HepG2 (cell line): ENCODE data around the gene RABEP1. TPM values are rescaled to one million over a fixed set of nuclear protein-coding genes. Genes with fewer than 3 reads are reported as not detected.
A peak's percentile ranks its signal among the peaks of the same experiment; 100 is the strongest.

Experiments used
- BORCS8-MEF2B ChIP-seq: sonication (generic); formaldehyde crosslinking; IDR thresholded peaks from 2 replicates; pipeline ENCODE4 v1.8.0; 2022; ENCODE audit warnings: mild to moderate bottlenecking, missing genetic modification reagents
- CBX2 ChIP-seq, 2 experiments: fragments of 200-600 bp in 1 of 2; sonication (generic); formaldehyde crosslinking in 1 of 2; IDR thresholded peaks; 2 replicates each; pipeline versions ENCODE4 v1.7.0 to v1.8.1; 2018 to 2022; ENCODE audit warnings: low read depth in 2 of 2, low read length in 1 of 2, mild to moderate bottlenecking in 1 of 2, missing genetic modification reagents in 1 of 2
- CCAR2 ChIP-seq: fragments of 200-400 bp; formaldehyde crosslinking; optimal IDR thresholded peaks from 2 replicates; pipeline ENCODE3; 2018; ENCODE audit warnings: low read depth, mild to moderate bottlenecking, low read length, moderate library complexity
- DBP ChIP-seq: sonication (generic); formaldehyde crosslinking; IDR thresholded peaks from 2 replicates; pipeline ENCODE4 v1.4.0; 2020; ENCODE audit warnings: missing genetic modification reagents; ENCODE audit errors: not compliant biosample characterization
- ERF ChIP-seq: IDR thresholded peaks from 2 replicates; pipeline ENCODE4 v1.6.1; 2018; ENCODE audit warnings: missing biosample characterization, missing genetic modification reagents
- KDM6A ChIP-seq: IDR thresholded peaks from 2 replicates; pipeline ENCODE4 v1.6.1; 2016; ENCODE audit warnings: low read depth
- MATR3 ChIP-seq: sonication (generic); formaldehyde crosslinking; IDR thresholded peaks from 2 replicates; pipeline ENCODE4 v1.4.0; 2020; ENCODE audit warnings: missing genetic modification reagents
- MAX ChIP-seq: IDR thresholded peaks from 2 replicates; pipeline ENCODE4 v1.6.1; 2012; ENCODE audit warnings: inconsistent platforms
- MEIS1 ChIP-seq: sonication (generic); formaldehyde crosslinking; IDR thresholded peaks from 2 replicates; pipeline ENCODE4 v1.9.0; 2021; ENCODE audit warnings: mild to moderate bottlenecking, missing genetic modification reagents, moderate library complexity, borderline replicate concordance
- MTF2 ChIP-seq: sonication (generic); formaldehyde crosslinking; IDR thresholded peaks from 2 replicates; pipeline ENCODE4 v1.5.0; 2020; ENCODE audit warnings: missing genetic modification reagents, borderline replicate concordance
- MXD1 ChIP-seq: sonication (generic); formaldehyde crosslinking; IDR thresholded peaks from 2 replicates; pipeline ENCODE4 v1.4.0; 2020; ENCODE audit warnings: mild to moderate bottlenecking, missing genetic modification reagents
- ONECUT2 ChIP-seq: sonication (generic); formaldehyde crosslinking; IDR thresholded peaks from 2 replicates; pipeline ENCODE4 v1.4.0; 2020; ENCODE audit warnings: missing genetic modification reagents
- PITX1 ChIP-seq: sonication (generic); formaldehyde crosslinking; IDR thresholded peaks from 2 replicates; pipeline ENCODE4 v1.5.1; 2020; ENCODE audit warnings: mild to moderate bottlenecking, missing genetic modification reagents
- REPIN1 ChIP-seq: sonication (generic); formaldehyde crosslinking; IDR thresholded peaks from 2 replicates; pipeline ENCODE4 v1.8.0; 2022; ENCODE audit warnings: missing genetic modification reagents, low read depth, mild to moderate bottlenecking, borderline replicate concordance
- SAP130 ChIP-seq: IDR thresholded peaks from 2 replicates; pipeline ENCODE4 v1.6.1; 2016; ENCODE audit warnings: low read depth
- SMYD3 ChIP-seq: sonication (generic); formaldehyde crosslinking; IDR thresholded peaks from 2 replicates; pipeline ENCODE4 v1.8.1; 2023; ENCODE audit warnings: mild to moderate bottlenecking, missing genetic modification reagents
- SRF ChIP-seq: IDR thresholded peaks from 2 replicates; pipeline ENCODE4 v1.6.1; 2011; ENCODE audit warnings: mild to moderate bottlenecking, low read depth, low read length, moderate library complexity
- TBX2 ChIP-seq: sonication (generic); formaldehyde crosslinking; IDR thresholded peaks from 2 replicates; pipeline ENCODE4 v1.5.0; 2020; ENCODE audit warnings: missing genetic modification reagents, mild to moderate bottlenecking, borderline replicate concordance
- TBX3 ChIP-seq: fragments of 450-650 bp; IDR thresholded peaks from 2 replicates; pipeline ENCODE4 v1.6.1; 2017; ENCODE audit warnings: antibody characterized with exemption, mild to moderate bottlenecking, inconsistent platforms, borderline replicate concordance
- TGIF2 ChIP-seq: IDR thresholded peaks from 2 replicates; pipeline ENCODE4 v1.6.1; 2016; ENCODE audit warnings: control low read depth, missing compliant biosample characterization
- TOPORS ChIP-seq: sonication (generic); formaldehyde crosslinking; IDR thresholded peaks from 2 replicates; pipeline ENCODE4 v1.8.0; 2023; ENCODE audit warnings: mild to moderate bottlenecking, missing genetic modification reagents
- USF2 ChIP-seq, 2 experiments: sonication (generic) in 1 of 2; formaldehyde crosslinking in 1 of 2; IDR thresholded peaks; 2 replicates each; pipeline versions ENCODE4 v1.5.1 to v1.6.1; 2011 to 2020; ENCODE audit warnings: borderline replicate concordance in 1 of 2, low read depth in 1 of 2, low read length in 1 of 2, mild to moderate bottlenecking in 1 of 2, missing genetic modification reagents in 1 of 2, moderate library complexity in 1 of 2
- ZKSCAN8 ChIP-seq: IDR thresholded peaks from 2 replicates; pipeline ENCODE4 v1.6.1; 2016; ENCODE audit warnings: borderline replicate concordance, missing genetic modification reagents, missing compliant biosample characterization
- ZNF180 ChIP-seq: sonication (generic); formaldehyde crosslinking; IDR thresholded peaks from 2 replicates; pipeline ENCODE4 v1.4.0; 2020; ENCODE audit warnings: low read depth, missing genetic modification reagents, borderline replicate concordance
- ZNF496 ChIP-seq: sonication (generic); formaldehyde crosslinking; IDR thresholded peaks from 2 replicates; pipeline ENCODE4 v1.8.1; 2023; ENCODE audit warnings: mild to moderate bottlenecking, moderate library complexity, missing genetic modification reagents; ENCODE audit not compliant: insufficient replicate concordance
- ZNF562 ChIP-seq: sonication (generic); formaldehyde crosslinking; IDR thresholded peaks from 2 replicates; pipeline ENCODE4 v1.8.0; 2022; ENCODE audit warnings: missing genetic modification reagents, borderline replicate concordance
- ZNF572 ChIP-seq: sonication (generic); formaldehyde crosslinking; IDR thresholded peaks from 2 replicates; pipeline ENCODE4 v1.5.1; 2020; ENCODE audit warnings: mild to moderate bottlenecking, missing genetic modification reagents
- ZNF7 ChIP-seq: IDR thresholded peaks from 2 replicates; pipeline ENCODE4 v1.6.1; 2016; ENCODE audit warnings: missing biosample characterization, missing genetic modification reagents
- polyA plus RNA-seq, 8 experiments: library from polyadenylated mRNA; depleted of rRNA in 3 of 8; stranded (reverse) in 7 of 8; unstranded in 1 of 8; fragments of >200 nt; fragmentation: Illumina TruSeq in 4 of 8; extraction: Trizol in 4 of 8; gene quantifications; 2 replicates each; pipeline versions ENCODE4 v1.2.1 to v1.2.3, GENCODE V29; 2011 to 2016; ENCODE audit warnings: low read depth in 4 of 8, missing spikeins in 1 of 8, mixed read lengths in 1 of 8; ENCODE audit not compliant: insufficient read depth in 1 of 8
- total RNA-seq, 5 experiments: library from RNA; depleted of rRNA; stranded (reverse); fragments of >200 nt; fragmentation: Illumina TruSeq; extraction: Trizol; gene quantifications; 2 replicates each; pipeline ENCODE4 v1.2.3, GENCODE V29; 2016; ENCODE audit warnings: low read depth in 1 of 5

RABEP1 gene
- total and polyA plus RNA-seq, 2 of the 13 experiments (the other 11 are each of a cell fraction or from before 2014, with no cell fraction given) = 13.7 to 41.5 TPM

GRCh38 chr17:5405400-5405799 is 123.3 kb downstream of the RABEP1 start (continued):
- no peak for TF ChIP-seq CCAR2
- TF ChIP-seq PITX1 (CRISPR knock-in tag) = peak; percentile 73; the same call in 1 of the 2 replicates
- TF ChIP-seq ZNF496 = no peak
- no peak for TF ChIP-seq BORCS8-MEF2B (CRISPR knock-in tag)
- 0 out of 2 replicates have a peak, but pooled peaks have one; percentile 52 for TF ChIP-seq ZKSCAN8
- TF ChIP-seq KDM6A = peak; percentile 90
- TF ChIP-seq ZNF572 = no peak
- TF ChIP-seq ERF (CRISPR knock-in tag) = peak; percentile 49; the same call in 1 of the 2 replicates
- TF ChIP-seq TOPORS (CRISPR knock-in tag) = peak; percentile 44; the same call in 1 of the 2 replicates
- TF ChIP-seq MAX = peak; percentile 42; the same call in 1 of the 2 replicates
- TF ChIP-seq SAP130 (CRISPR knock-in tag) = peak; percentile 79
- peak; percentile 54; the same call in 1 of the 2 replicates for TF ChIP-seq ONECUT2 (CRISPR knock-in tag)
- peak; percentile 71; the same call in 1 of the 2 replicates for TF ChIP-seq TBX3
- TF ChIP-seq DBP (CRISPR knock-in tag) = no peak
- TF ChIP-seq MEIS1 (CRISPR knock-in tag) = 0 out of 2 replicates have a peak, but pooled peaks have one; percentile 51
- no peak for TF ChIP-seq CBX2 (IDR thresholded peaks at IDR 0.05; ENCODE audit: low read depth, low read length)
- no peak for TF ChIP-seq CBX2 (CRISPR knock-in tag; IDR thresholded peaks at IDR 0.05; ENCODE audit: low read depth)
- no peak for TF ChIP-seq MXD1
- no peak for TF ChIP-seq ZNF180 (CRISPR knock-in tag)
- TF ChIP-seq REPIN1 (CRISPR knock-in tag) = peak; percentile 73; the same call in 1 of the 2 replicates
- TF ChIP-seq TBX2 = no peak; the same call in 1 of the 2 replicates
- no peak for TF ChIP-seq MATR3 (CRISPR knock-in tag)
- TF ChIP-seq USF2 (IDR thresholded peaks at IDR 0.05; ENCODE audit: low read depth, low read length) = no peak
- no peak for TF ChIP-seq USF2 (CRISPR knock-in tag; IDR thresholded peaks at IDR 0.05; ENCODE audit: borderline replicate concordance)
- TF ChIP-seq MTF2 (CRISPR knock-in tag) = no peak
- TF ChIP-seq ZNF562 (CRISPR knock-in tag) = no peak
- 0 out of 2 replicates have a peak, but pooled peaks have one; percentile 3 for TF ChIP-seq SRF
- TF ChIP-seq SMYD3 (CRISPR knock-in tag) = peak; percentile 61; the same call in 1 of the 2 replicates
- TF ChIP-seq ZNF7 (CRISPR knock-in tag) = no peak
- 0 out of 2 replicates have a peak, but pooled peaks have one; percentile 30 for TF ChIP-seq TGIF2 (CRISPR knock-in tag)
